T47D (cell line): ENCODE measurements around the gene DLG2.
"Not testable (repeated sequence)": the region's sequence is repeated elsewhere in the genome, so short reads cannot be mapped to it uniquely, and the experiment has no call there.

Experiments used
- DNase-seq, 2 experiments: peaks; one replicate each; pipeline versions ENCODE4 v3.0.0 to v3.0.0-alpha.2; 2011 to 2012; ENCODE audit warnings: low read depth in 1 of 2, low spot score in 1 of 2
- JUND ChIP-seq: IDR thresholded peaks from 2 replicates; pipeline ENCODE4 v1.6.1; 2012; ENCODE audit warnings: low read depth
- in situ Hi-C: cut with HindIII; loops from 2 replicates; pipeline ENCODE4 v1.10.0; 2016; ENCODE audit warnings: low sequenced_read_pairs, low pct_unique_long_range_greater_than_20kb

The DLG2 gene

DNA sequence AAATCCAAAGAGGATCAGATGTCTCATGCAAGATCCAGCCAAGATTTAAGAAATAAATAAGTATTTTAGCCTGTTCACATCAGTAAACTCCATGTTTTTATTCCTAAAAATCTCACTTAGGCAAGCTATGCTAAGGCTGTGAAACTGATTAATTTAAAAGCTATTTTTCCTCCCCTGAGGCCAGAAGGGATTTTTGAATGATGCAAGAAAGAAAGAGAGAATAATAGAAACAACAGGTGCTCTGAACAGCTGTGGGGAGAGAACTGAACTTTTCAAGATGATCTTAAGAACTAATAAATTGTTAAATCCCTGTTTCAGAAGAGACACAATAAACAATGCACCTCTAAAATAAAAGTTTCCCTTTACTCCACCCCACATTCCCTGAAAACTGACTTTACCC lies 241.6 kb downstream of the DLG2 start:
- no peak for TF ChIP-seq JUND
- in situ Hi-C loops: no loop called here
- no peak for DNase-seq

DNA sequence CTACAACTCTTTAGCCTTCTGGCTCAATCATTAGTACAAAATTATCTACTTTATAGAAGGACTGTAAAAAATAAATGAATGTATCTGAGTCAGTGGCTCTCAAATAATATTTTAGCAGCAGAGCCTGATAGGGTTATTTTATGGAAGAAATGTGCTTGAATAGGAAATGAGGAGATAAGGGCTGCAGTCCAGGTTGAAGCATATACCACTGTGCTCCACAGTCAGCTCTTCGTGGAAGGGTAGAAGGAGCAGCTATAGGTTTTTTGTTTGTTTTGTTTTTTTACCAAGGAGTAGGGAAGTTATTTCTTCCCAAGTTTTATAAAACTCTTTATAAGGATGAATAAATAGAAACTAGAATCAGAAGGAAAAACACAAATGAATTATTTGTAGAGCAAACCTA lies 242.0 kb downstream of the DLG2 start:
- no peak for TF ChIP-seq JUND

DNA sequence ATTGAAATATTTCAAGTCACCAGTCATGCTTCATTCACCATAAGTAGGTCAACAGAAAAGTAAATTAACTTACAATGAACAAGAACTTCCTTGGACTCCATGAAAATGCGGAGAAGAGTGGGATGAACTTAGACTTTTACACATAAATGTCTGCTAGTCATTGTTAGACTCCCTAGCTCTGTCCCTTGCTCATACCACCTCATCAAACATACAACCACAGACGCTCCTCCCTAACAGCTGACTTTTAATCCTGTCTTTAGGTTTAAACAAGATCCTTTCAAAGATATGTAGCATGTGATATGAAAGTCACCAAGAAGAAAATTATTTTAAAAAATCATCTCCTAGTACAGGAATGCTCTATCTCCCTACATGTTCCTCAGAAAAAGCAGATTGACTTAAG lies 248.1 kb downstream of the DLG2 start:
- in situ Hi-C loops: no loop called here
- no peak for TF ChIP-seq JUND
- no peak for DNase-seq

More for the DNA sequence above, 242.0 kb downstream of the DLG2 start:
- DNase-seq: no peak
- in situ Hi-C loops: no loop called here

DNA sequence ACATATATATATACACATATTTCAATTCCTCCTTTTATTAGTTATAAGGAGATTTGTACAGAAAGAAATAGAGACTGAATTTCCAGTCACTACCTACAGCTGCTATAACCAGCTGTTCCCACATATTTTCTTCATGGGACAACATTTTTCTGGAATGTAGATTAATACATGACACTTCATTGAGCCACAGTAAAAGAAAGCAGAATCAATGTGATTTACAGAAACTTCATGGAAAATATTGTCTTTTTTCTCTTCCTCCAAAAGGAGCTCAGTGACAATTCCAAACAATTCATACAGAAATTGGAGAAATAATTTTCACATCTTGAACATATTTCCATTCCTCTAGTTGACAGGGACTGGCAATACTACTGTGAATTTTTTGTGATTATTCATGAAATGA lies 249.2 kb downstream of the DLG2 start:
- in situ Hi-C loops: no loop called here
- TF ChIP-seq JUND: no peak

DNA sequence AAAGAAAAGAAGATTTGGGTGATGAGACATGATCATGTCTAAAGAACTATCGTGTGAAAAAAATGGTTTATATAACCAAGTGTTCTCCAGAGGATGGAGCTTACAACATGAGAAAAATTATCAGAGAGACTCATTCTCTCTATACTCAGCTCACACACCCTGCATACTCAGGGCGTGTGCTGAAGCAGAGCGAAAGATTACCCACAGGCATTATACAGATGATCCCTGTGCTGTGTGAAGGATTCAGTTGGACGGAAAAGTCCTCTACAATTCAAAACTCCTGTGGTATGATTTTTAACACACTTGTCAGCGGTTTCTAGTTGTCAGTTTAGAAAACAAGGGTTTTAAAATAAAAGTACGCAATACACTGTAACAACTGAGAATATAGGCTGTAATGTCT lies 267.3 kb downstream of the DLG2 start:
- no peak for DNase-seq
- in situ Hi-C loops: no loop called here
- TF ChIP-seq JUND: no peak

More for the DNA sequence above, 249.2 kb downstream of the DLG2 start:
- no peak for DNase-seq

DNA sequence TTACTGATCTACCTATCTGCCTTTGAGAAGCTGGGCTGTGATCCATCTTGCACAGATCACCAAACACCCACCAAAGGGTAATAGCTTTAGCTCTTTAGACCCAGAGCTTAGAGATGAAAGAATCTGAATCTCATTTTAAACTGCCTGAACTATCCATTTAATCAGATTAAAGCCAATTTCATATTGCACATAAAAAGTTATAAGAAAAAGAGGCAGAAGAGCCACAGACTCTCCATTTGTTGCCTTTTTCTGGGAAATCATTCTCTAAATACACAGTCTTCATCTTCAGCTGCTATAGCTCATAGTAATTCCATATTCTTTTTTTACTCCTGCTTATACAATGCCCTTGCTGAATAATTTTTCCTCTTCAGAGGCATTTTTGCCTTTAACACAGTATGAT lies 271.2 kb downstream of the DLG2 start:
- no peak for DNase-seq
- no peak for TF ChIP-seq JUND
- in situ Hi-C loops: no loop called here

DNA sequence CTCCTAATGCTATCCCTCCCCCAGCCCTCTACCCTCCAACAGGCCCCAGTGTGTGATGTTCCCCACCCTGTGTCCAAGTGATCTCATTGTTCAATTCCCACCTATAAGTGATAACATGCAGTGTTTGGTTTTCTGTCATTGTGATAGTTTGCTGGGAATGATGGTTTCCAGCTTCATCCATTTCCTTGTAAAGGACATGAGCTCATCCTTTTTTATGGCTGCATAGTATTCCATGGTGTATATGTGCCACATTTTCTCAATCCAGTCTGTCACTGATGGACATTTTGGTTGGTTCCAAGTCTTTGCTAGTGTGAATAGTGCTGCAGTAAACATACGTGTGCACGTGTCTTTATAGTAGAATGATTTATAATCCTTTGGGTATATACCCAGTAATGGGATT lies 277.6 kb downstream of the DLG2 start:
- DNase-seq: not testable (repeated sequence)

DNA sequence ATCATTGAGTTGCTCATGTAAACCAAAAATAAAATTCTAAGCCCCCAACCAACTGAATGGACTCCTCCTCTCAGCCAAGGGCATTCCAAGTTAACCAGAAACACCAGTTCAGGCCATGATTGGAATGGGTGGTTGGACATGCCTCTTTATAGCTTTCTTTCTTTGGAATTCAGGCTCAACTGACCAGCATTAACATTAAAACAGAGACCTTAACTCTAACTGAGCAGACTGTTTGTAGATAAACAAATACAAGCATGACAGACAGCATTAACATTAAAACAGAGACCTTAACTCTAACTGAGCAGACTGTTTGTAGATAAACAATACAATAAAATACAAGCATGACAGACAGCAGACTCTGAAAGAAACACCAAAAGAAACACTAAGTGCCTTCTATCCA lies 278.2 kb downstream of the DLG2 start:
- TF ChIP-seq JUND: no peak
- DNase-seq: no peak
- in situ Hi-C loops: no loop called here

More for the DNA sequence above, 277.6 kb downstream of the DLG2 start:
- in situ Hi-C loops: not testable (repeated sequence)

DNA sequence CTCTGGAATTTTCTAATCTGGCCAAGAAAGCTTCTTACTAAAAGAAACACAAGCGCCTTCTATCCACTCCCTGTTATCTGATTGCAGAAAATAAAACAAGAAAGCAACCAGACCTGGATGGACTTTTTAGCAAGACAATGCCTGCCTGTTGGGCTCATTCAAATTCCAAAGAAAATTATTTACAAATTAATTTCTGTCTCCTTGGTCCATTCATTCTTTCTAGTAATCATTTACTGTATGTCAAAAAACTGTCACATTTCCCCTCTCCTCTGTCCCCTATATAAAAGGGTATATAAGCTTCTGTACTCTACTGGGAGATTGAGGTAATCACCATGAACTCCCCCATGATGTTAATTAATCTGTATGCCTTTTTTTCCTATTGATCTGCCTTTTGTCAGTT lies 279.9 kb downstream of the DLG2 start:
- no peak for TF ChIP-seq JUND
- no peak for DNase-seq
- in situ Hi-C loops: no loop called here

DNA sequence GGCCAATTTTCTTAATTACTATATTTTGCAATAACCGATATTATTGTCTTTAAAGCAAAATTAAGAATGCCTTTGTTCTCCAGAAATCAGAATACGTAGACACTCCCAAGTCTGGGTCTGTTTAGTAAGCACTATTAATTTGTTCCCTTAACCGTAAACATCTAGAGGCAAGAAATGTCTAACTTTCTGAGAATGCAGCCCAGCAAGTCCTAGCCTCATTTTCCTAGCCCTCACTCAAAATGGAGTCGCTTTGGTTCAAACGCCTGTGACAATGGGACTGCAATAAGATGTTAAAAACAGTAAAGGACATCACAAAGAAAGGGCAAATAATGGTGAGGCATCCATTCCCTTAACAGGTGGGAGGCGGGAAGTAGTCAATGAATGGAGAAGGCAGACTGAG lies 280.7 kb downstream of the DLG2 start:
- TF ChIP-seq JUND: no peak
- in situ Hi-C loops: no loop called here
- no peak for DNase-seq

DNA sequence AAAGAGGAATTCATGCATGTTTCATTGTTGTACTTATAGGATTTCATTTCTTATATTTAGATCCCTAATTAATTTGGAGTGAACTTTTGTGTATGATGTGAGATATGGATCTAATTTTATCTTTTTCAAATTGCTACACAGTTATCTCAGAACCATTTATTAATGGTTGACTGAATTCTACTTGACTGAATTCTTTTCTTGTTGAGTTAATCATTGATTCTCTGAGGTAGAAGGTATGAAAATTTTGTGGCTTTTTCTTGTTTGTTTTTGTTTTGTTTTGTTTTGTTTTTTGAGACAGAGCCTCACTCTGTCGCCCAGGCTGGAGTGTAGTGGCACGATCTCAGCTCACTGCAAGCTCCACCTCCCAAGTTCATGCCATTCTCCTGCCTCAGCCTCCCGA lies 286.3 kb downstream of the DLG2 start:
- in situ Hi-C loops, DNase-seq: not testable (repeated sequence)

DNA sequence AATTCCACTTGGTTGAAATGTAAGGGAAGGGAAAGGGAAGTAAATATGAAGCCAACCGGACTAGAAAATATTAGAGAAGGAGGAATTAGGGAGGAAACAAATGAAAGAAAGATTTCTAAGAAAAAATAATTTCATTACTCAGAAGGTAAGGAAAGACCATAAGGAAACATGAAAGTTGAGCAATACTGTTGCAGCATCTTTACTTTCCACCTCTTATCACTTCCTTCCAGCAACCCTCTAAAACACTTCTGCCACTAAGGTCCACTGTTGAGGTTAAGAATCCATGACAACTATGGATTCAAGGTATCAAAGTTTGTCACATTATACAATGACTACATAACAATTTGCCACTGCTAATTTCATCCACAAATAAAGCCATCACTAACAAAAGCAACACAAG lies 308.6 kb downstream of the DLG2 start:
- no peak for DNase-seq
- TF ChIP-seq JUND: no peak
- in situ Hi-C loops: no loop called here

DNA sequence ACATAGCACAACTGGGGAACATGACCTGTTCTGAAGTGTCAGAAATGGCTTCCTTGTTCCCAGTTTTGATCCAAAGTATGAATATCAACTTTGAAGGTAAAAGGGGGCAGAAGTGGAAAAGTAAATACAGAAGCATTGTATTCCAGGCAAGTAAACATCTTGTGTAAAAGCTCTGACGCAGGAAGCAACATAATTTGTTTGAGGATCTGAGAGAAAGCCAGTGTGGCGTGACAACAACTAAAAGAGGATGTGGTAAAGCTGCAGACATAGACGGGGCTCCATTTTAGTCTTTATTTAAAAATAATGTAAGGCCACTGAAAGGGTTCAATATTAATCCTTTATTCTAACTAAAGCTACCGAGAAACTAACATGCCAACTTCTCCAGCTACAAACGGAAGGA lies 310.2 kb downstream of the DLG2 start:
- in situ Hi-C loops: no loop called here
- DNase-seq: no peak

DNA sequence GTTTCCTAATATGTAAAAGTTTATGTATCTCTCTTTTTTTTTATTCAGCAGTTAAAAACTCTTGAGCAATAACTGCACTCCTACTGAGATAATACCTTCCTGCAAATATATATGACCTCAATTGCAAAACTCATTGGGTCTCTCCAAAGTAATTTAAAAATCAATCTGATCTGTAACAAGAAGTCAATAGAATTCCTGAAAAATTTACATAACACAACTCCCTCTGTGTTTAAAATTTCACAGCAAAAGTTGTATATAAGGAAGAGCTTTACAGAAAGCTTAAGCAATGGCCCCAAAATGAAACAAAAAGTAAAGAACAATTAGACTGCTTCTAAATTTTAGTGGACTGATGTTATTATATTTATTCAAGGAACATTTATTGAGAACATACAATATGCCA lies 313.4 kb downstream of the DLG2 start:
- in situ Hi-C loops: no loop called here
- no peak for DNase-seq
- TF ChIP-seq JUND: no peak

More for the DNA sequence above, 310.2 kb downstream of the DLG2 start:
- TF ChIP-seq JUND: no peak

DNA sequence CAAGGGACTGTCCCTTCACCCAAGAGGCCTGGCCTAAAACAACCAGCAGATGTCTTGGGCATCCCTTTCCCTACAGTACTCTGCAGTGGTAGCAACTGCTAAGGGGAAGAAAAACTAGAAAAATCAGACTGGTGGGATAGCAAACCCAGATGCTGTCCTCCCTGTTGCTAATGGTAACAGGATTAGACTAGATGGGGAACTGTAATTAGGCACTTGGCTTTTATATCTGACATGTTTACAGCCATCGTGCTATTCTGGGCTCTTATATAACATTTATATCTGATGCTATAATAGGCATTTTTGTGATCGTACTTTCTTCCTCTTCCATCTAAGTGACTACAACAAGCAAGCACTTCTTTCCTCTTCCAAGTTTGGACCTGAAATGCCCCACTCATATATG lies 316.7 kb downstream of the DLG2 start:
- no peak for DNase-seq
- no peak for TF ChIP-seq JUND
- in situ Hi-C loops: no loop called here
